ENCODE data around the gene CD82.

GRCh38 chr11:44572436-44572835 is 7.0 kb downstream of the CD82 start:
- no peak for TF ChIP-seq POLR2AphosphoS5 (IDR thresholded peaks at IDR 0.05; ENCODE audit: low read depth, low read length)
- TF ChIP-seq CTCF (IDR thresholded peaks at IDR 0.05), result no peak
- TF ChIP-seq SIN3A (IDR thresholded peaks at IDR 0.05; ENCODE audit: borderline replicate concordance, insufficient read depth, low read depth, low read length), result no peak
- TF ChIP-seq REST (IDR thresholded peaks at IDR 0.05; ENCODE audit: insufficient read depth in 1 of 2, low read depth in 2 of 2, low read length in 1 of 2), result no peak
